Kidney (tissue), 14 donors: Measurements from ENCODE around the gene ZNF827. TPM values are rescaled to one million over a fixed set of nuclear protein-coding genes. Genes with fewer than 3 reads are reported as not detected.

ENCODE experiments used
- DNase-seq, 5 donors: peaks; one replicate each; pipeline ENCODE4 v3.0.0-alpha.2; 2013 to 2020
- FAIRE-seq: peaks from 2 replicates; lab custom pipeline; 2012; peaks lifted over from hg19 to GRCh38; lab: Jason Lieb, UNC
- H3K27ac ChIP-seq, 2 donors: one replicate each; pipeline ENCODE4 v1.7.0; 2013; ENCODE audit warnings: low read depth in 2 of 2, low read length in 2 of 2, inconsistent platforms in 1 of 2
- H3K27me3 ChIP-seq: one replicate; pipeline ENCODE4 v1.7.1; 2013; ENCODE audit warnings: low read length, inconsistent platforms; ENCODE audit not compliant: control insufficient read depth, insufficient read depth
- H3K36me3 ChIP-seq, 3 donors: one replicate each; pipeline versions ENCODE4 v1.7.0 to v1.7.1; 2013; ENCODE audit warnings: low read length in 3 of 3, control low read depth in 1 of 3, inconsistent platforms in 1 of 3; ENCODE audit not compliant: insufficient read depth in 3 of 3, control insufficient read depth in 2 of 3
- H3K4me1 ChIP-seq, 3 donors: one replicate each; pipeline versions ENCODE4 v1.7.0 to v1.7.1; 2013; ENCODE audit warnings: low read length in 3 of 3, inconsistent platforms in 1 of 3, low read depth in 1 of 3; ENCODE audit not compliant: control insufficient read depth in 2 of 3, insufficient read depth in 2 of 3
- H3K4me3 ChIP-seq, 3 donors: one replicate each; pipeline versions ENCODE4 v1.7.0 to v1.8.1; 2013; ENCODE audit warnings: low read length in 3 of 3, control low read depth in 1 of 3, inconsistent platforms in 1 of 3
- H3K9ac ChIP-seq, 3 donors: one replicate each; pipeline versions ENCODE4 v1.7.0 to v1.7.1; 2013; ENCODE audit warnings: low read length in 3 of 3, control low read depth in 1 of 3, inconsistent platforms in 1 of 3
- H3K9me3 ChIP-seq, 3 donors: one replicate each; pipeline versions ENCODE4 v1.7.0 to v1.7.1; 2013; ENCODE audit warnings: low read length in 3 of 3, control low read depth in 1 of 3, inconsistent platforms in 1 of 3; ENCODE audit not compliant: control insufficient read depth in 2 of 3, insufficient read depth in 1 of 3
- CTCF ChIP-seq: IDR thresholded peaks from 3 replicates; pipeline ENCODE4 v1.5.1; 2012; ENCODE audit warnings: mild to moderate bottlenecking, moderate library complexity, borderline replicate concordance; ENCODE audit not compliant: insufficient read depth; ENCODE audit errors: extremely low read depth
- intact Hi-C: fragments of 100-400 bp; cut with DNase I; formaldehyde crosslinking; loops from one replicate; pipeline ENCODE4 v1.11.1; 2022
- polyA plus RNA-seq: library from polyadenylated mRNA; stranded (reverse); fragments of 350-450 nt; fragmentation: Illumina TruSeq; extraction: RNeasy Lipid Tissue Mini Kit (QIAGEN cat#74804); gene quantifications from one replicate; pipeline ENCODE4 v1.2.3, GENCODE V29; 2014; ENCODE audit warnings: low read depth, low replicate concordance; ENCODE audit not compliant: insufficient read depth
- total RNA-seq: library from RNA; stranded (reverse); fragmentation: NEBNext Ultra II Directional; extraction: Animal tissue kit (Norgen Biotek cat#: 25700); gene quantifications from one replicate; pipeline ENCODE4 v1.2.1, GENCODE V29; 2021
- donor health status: control.
- donor health status: control.
- donor health status: control.
- donor health status: control.
- donor health status: control.
- donor health status: DM: yes; HTN: yes; CAD: no.
- donor health status: Normal renal cell carcinoma (clear cell type).

ZNF827 gene
- total and polyA plus RNA-seq, 2 donors from 2014 or later, result 3.5 to 22.6 TPM

GRCh38 chr4:145895056-145895455 is 43.6 kb downstream of the ZNF827 start:
- H3K4me1 ChIP-seq, result peaks cover 0 to 9% (median 4%) of the 10 kb centered on the region in 3 donors
- intact Hi-C loops, result no loop called here
- H3K4me3 ChIP-seq, result no peak overlapping the region
- no peak for TF ChIP-seq CTCF
- no peak for DNase-seq
- H3K27me3 ChIP-seq, result no peaks in the 10 kb centered on the region
- FAIRE-seq, result no peak
- no peak overlapping the region for H3K9ac ChIP-seq
- H3K27ac ChIP-seq, result no peak overlapping the region
- H3K36me3 ChIP-seq, result no peaks in the 10 kb centered on the region
- no peaks in the 10 kb centered on the region for H3K9me3 ChIP-seq

GRCh38 chr4:145891958-145892357 is 46.7 kb downstream of the ZNF827 start:
- no peak overlapping the region for H3K4me3 ChIP-seq
- intact Hi-C loops, result no loop called here
- no peak for TF ChIP-seq CTCF
- H3K9ac ChIP-seq, result no peak overlapping the region
- FAIRE-seq (no peak), DNase-seq (no peak)
- H3K27me3 ChIP-seq, result no peaks in the 10 kb centered on the region
- peaks cover 0 to 19% (median 8%) of the 10 kb centered on the region in 3 donors for H3K4me1 ChIP-seq
- H3K27ac ChIP-seq, result no peak overlapping the region
- no peaks in the 10 kb centered on the region for H3K9me3 ChIP-seq
- no peaks in the 10 kb centered on the region for H3K36me3 ChIP-seq

GRCh38 chr4:145890689-145891088 is 47.9 kb downstream of the ZNF827 start:
- DNase-seq (peak in 1 of 5 donors; percentile 48), FAIRE-seq (no peak)
- H3K27me3 ChIP-seq, result no peaks in the 10 kb centered on the region
- peaks cover 0 to 28% (median 10%) of the 10 kb centered on the region in 3 donors for H3K4me1 ChIP-seq
- no peak overlapping the region for H3K27ac ChIP-seq
- no peak for TF ChIP-seq CTCF
- no peaks in the 10 kb centered on the region for H3K9me3 ChIP-seq
- H3K4me3 ChIP-seq, result no peak overlapping the region
- H3K36me3 ChIP-seq, result peaks cover 0 to 3% (median 2%) of the 10 kb centered on the region in 3 donors
- intact Hi-C loops, result no loop called here
- H3K9ac ChIP-seq, result no peak overlapping the region

- TF ChIP-seq CTCF, result no peak
- H3K4me3 ChIP-seq, result no peak overlapping the region
- peaks cover 0 to 5% (median 4%) of the 10 kb centered on the region in 3 donors for H3K36me3 ChIP-seq
- no peaks in the 10 kb centered on the region for H3K9me3 ChIP-seq
- no peak for FAIRE-seq
- H3K27ac ChIP-seq, result no peak overlapping the region
- DNase-seq, result no peak
- H3K9ac ChIP-seq, result no peak overlapping the region
- no peaks in the 10 kb centered on the region for H3K27me3 ChIP-seq
- intact Hi-C loops, result no loop called here
- H3K4me1 ChIP-seq, result peaks cover 0 to 28% (median 11%) of the 10 kb centered on the region in 3 donors
These were observed 50.2 kb downstream of the ZNF827 start for GRCh38 chr4:145888393-145888792.
